Pons (tissue), 1 donor: ENCODE results near the gene IGSF11.
"Not testable (repeated sequence)": the region's sequence is repeated elsewhere in the genome, so short reads cannot be mapped to it uniquely, and the experiment has no call there.

Source experiments
- DNase-seq: peaks from one replicate; pipeline ENCODE4 v3.0.0-alpha.2; 2016; ENCODE audit warnings: low spot score

Gene IGSF11

GRCh38 chr3:118990823-118991560 is 43.7 kb downstream of the IGSF11 start:
- peak; percentile 83 for DNase-seq

- DNase-seq: no peak
Observed at GRCh38 chr3:118988198-118989130, 46.2 kb downstream of the IGSF11 start.

- DNase-seq: peak; percentile 94
Observed at GRCh38 chr3:118987477-118987876, 47.2 kb downstream of the IGSF11 start.

- no peak for DNase-seq
Observed at GRCh38 chr3:118986734-118987133, 47.9 kb downstream of the IGSF11 start.

- no peak for DNase-seq
Observed at GRCh38 chr3:118984699-118985098, 49.9 kb downstream of the IGSF11 start.

- DNase-seq: no peak
Observed at GRCh38 chr3:118981494-118982134, 53.0 kb downstream of the IGSF11 start.

GRCh38 chr3:118980832-118981231 is 53.8 kb downstream of the IGSF11 start:
- no peak for DNase-seq

- DNase-seq: no peak
Observed at GRCh38 chr3:118978393-118978758, 56.3 kb downstream of the IGSF11 start.

GRCh38 chr3:118977671-118978392 is 56.8 kb downstream of the IGSF11 start:
- DNase-seq: no peak

- no peak for DNase-seq
Observed at GRCh38 chr3:118977118-118977517, 57.5 kb downstream of the IGSF11 start.

- DNase-seq: not testable (repeated sequence)
Observed at GRCh38 chr3:118975476-118975875, 59.2 kb downstream of the IGSF11 start.

- no peak for DNase-seq
Observed at GRCh38 chr3:118974356-118975097, 60.1 kb downstream of the IGSF11 start.

- DNase-seq: peak; percentile 90
Observed at GRCh38 chr3:118973050-118973449, 61.6 kb downstream of the IGSF11 start.

GRCh38 chr3:118970819-118971218 is 63.8 kb downstream of the IGSF11 start:
- DNase-seq: peak; percentile 77

GRCh38 chr3:118968640-118969039 is 66.0 kb downstream of the IGSF11 start:
- peak; percentile 15 for DNase-seq

GRCh38 chr3:118968111-118968510 is 66.5 kb downstream of the IGSF11 start:
- no peak for DNase-seq

- DNase-seq: no peak
Observed at GRCh38 chr3:118966700-118967099, 67.9 kb downstream of the IGSF11 start.

- peak; percentile 88 for DNase-seq
Observed at GRCh38 chr3:118963711-118964110, 70.9 kb downstream of the IGSF11 start.

- DNase-seq: no peak
Observed at GRCh38 chr3:118960876-118961450, 73.7 kb downstream of the IGSF11 start.

GRCh38 chr3:118955914-118956556 is 78.6 kb downstream of the IGSF11 start:
- DNase-seq: no peak
